22Rv1 (cell line): ENCODE results near the gene RNF20.

Experiments
- CTCF ChIP-seq: fragments of 450-650 bp; IDR thresholded peaks from 2 replicates; pipeline ENCODE4 v1.5.1; 2017; ENCODE audit warnings: mild to moderate bottlenecking
- ZFX ChIP-seq: fragments of 450-650 bp; IDR thresholded peaks from 2 replicates; pipeline ENCODE4 v1.6.1; 2017; ENCODE audit warnings: antibody characterized with exemption, borderline replicate concordance

- TF ChIP-seq CTCF, result no peak
- no peak for TF ChIP-seq ZFX
These were observed 36.3 kb downstream of the RNF20 start for GRCh38 chr9:101569741-101570501.
